Calu3 (cell line): ENCODE data around the gene COX7A2L. TPM values are rescaled to one million over a fixed set of nuclear protein-coding genes. Genes with fewer than 3 reads are reported as not detected.

Source experiments
- BruUV-seq: library from RNA; stranded (reverse); fragments of 400-500 nt; replicated peaks from 2 replicates; lab custom pipeline; 2021; lab: Mats Ljungman, UMichigan
- CTCF ChIA-PET: fragments of 300-600 bp; sonication (Branson Sonifier 250); formaldehyde crosslinking; loops from one replicate; lab custom pipeline; 2022; ENCODE audit warnings: antibody characterized with exemption; lab: Charles Lee
- DNase-seq: peaks from one replicate; pipeline ENCODE4 v3.0.0; 2022
- H3K27ac Mint-ChIP-seq: one replicate; pipeline ENCODE4 v1.8.0; 2022; ENCODE audit warnings: mixed read lengths; ENCODE audit not compliant: unreplicated experiment
- H3K27me3 Mint-ChIP-seq: one replicate; pipeline ENCODE4 v1.8.0; 2022; ENCODE audit warnings: mixed read lengths; ENCODE audit not compliant: unreplicated experiment
- H3K36me3 Mint-ChIP-seq: one replicate; pipeline ENCODE4 v1.8.0; 2022; ENCODE audit warnings: mild to moderate bottlenecking, moderate library complexity, mixed read lengths; ENCODE audit not compliant: insufficient read depth, unreplicated experiment
- H3K4me1 Mint-ChIP-seq: one replicate; pipeline ENCODE4 v1.8.0; 2022; ENCODE audit warnings: mild to moderate bottlenecking, low read depth, mixed read lengths; ENCODE audit not compliant: unreplicated experiment
- H3K4me3 Mint-ChIP-seq: one replicate; pipeline ENCODE4 v1.8.0; 2022; ENCODE audit warnings: mild to moderate bottlenecking, low read depth, moderate library complexity, mixed read lengths; ENCODE audit not compliant: unreplicated experiment
- H3K9me3 Mint-ChIP-seq: one replicate; pipeline ENCODE4 v1.8.0; 2022; ENCODE audit warnings: low read depth, mixed read lengths; ENCODE audit not compliant: unreplicated experiment
- CTCF ChIP-seq: fragments of 200-600 bp; IDR thresholded peaks from one replicate; pipeline ENCODE4 v1.8.0; 2022; ENCODE audit warnings: antibody characterized with exemption; ENCODE audit not compliant: unreplicated experiment
- intact Hi-C: fragments of 100-400 bp; cut with micrococcal nuclease; formaldehyde crosslinking; loops from one replicate; pipeline ENCODE4 v1.10.0; 2022; ENCODE audit not compliant: unreplicated experiment
- total RNA-seq: library from RNA; stranded (reverse); gene quantifications from 2 replicates; pipeline ENCODE4 v1.2.3, GENCODE V29; 2022

Gene COX7A2L
- total RNA-seq, 1 experiment from 2014 or later: 98.0 TPM

GRCh38 chr2:42312106-42312505 lies 48.9 kb downstream of the COX7A2L start:
- BruUV-seq: no TSS peak
- Mint-ChIP-seq H3K4me1 (peaks cover 12% of the 10 kb centered on the region), H3K36me3 (peaks cover 6% of the 10 kb centered on the region), H3K9me3 (no peaks in the 10 kb centered on the region), H3K27ac (no peak overlapping the region), H3K4me3 (no peak overlapping the region), H3K27me3 (no peaks in the 10 kb centered on the region)
- CTCF ChIA-PET: no interaction called here
- no peak for TF ChIP-seq CTCF
- intact Hi-C loops: no loop called here
- DNase-seq: no peak

DNA sequence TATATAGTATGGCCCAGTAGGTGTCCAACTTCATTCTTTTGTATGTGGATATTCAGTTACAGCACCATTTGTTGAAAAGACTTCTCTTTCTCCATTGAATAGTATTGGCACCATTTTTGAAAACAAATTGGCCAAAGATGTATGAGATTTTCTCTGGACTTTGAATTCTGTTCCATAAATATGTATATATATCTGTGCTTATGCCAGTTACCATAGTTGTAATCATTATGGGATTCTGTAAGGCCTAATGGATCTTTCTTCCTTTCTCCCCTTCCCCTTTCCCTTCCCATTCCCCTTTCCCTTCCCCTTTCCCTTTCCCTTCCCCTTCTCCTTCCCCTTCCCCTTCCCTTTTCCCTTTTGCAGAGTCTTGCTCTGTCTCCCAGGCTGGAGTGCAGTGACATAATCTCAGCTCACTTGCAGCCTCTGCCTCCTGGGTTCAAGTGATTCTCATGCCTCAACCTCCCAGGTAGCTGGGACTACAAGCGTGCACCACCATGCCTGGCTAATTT lies 51.0 kb downstream of the COX7A2L start:
- Mint-ChIP-seq H3K36me3 (no peaks in the 10 kb centered on the region), H3K4me1 (peaks cover 8% of the 10 kb centered on the region)

GRCh38 chr2:42309366-42309765 lies 51.7 kb downstream of the COX7A2L start:
- no peaks in the 10 kb centered on the region for H3K27me3 Mint-ChIP-seq
- no peak for TF ChIP-seq CTCF
- CTCF ChIA-PET: no interaction called here
- intact Hi-C loops: no loop called here
- H3K9me3 Mint-ChIP-seq: no peaks in the 10 kb centered on the region
- H3K27ac Mint-ChIP-seq: no peak overlapping the region
- no peak overlapping the region for H3K4me3 Mint-ChIP-seq
- BruUV-seq: no TSS peak
- no peak for DNase-seq
- peaks cover 1% of the 10 kb centered on the region for H3K4me1 Mint-ChIP-seq
- no peaks in the 10 kb centered on the region for H3K36me3 Mint-ChIP-seq

More for the DNA sequence above, 51.0 kb downstream of the COX7A2L start:
- Mint-ChIP-seq H3K27me3 (no peaks in the 10 kb centered on the region), H3K27ac (no peak overlapping the region), H3K9me3 (no peaks in the 10 kb centered on the region), H3K4me3 (no peak overlapping the region)
- no peak for DNase-seq
- no peak for TF ChIP-seq CTCF
- intact Hi-C loops: no loop called here
- no TSS peak for BruUV-seq
- CTCF ChIA-PET: interaction anchor here (0.6 to 0.7 kb wide), 2 partner anchors 48 to 246 kb away, joined by 3 to 6 read pairs; no protein-coding TSS in a partner anchor

DNA sequence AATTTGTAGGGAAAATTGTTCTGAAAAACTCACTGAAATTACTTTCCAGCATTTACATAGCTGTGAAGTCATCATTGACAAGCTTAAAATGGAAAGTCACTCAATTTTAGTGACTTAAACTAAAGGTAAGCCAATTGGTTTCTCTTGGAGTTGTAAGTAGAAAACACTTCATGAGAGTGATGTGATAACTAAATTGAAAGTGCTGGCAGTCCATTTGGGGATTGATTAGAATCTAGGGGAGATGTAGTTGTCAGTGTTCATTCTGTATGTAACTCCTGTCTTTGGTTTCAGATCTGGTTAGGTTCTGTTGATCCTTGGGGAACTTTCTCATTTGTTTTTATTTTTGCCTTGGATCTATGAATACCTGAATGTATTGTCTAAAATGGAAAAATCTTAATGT lies 53.8 kb downstream of the COX7A2L start:
- no peak for DNase-seq
- no peak for TF ChIP-seq CTCF
- Mint-ChIP-seq H3K27me3 (no peaks in the 10 kb centered on the region), H3K36me3 (peaks cover 5% of the 10 kb centered on the region), H3K4me3 (no peak overlapping the region), H3K9me3 (no peaks in the 10 kb centered on the region), H3K4me1 (no peaks in the 10 kb centered on the region), H3K27ac (no peak overlapping the region)
- no TSS peak for BruUV-seq
- intact Hi-C loops: no loop called here
- CTCF ChIA-PET: no interaction called here
